GM12801 (cell line): ENCODE measurements around the gene FZD10.

Experiments
- TF ChIP-seq, protein P1 (sequence below): IDR thresholded peaks from one replicate; pipeline ENCODE4 v1.5.1; 2011; ENCODE audit warnings: control low read depth; ENCODE audit not compliant: insufficient read length; ENCODE audit errors: extremely low read depth

Gene FZD10

DNA sequence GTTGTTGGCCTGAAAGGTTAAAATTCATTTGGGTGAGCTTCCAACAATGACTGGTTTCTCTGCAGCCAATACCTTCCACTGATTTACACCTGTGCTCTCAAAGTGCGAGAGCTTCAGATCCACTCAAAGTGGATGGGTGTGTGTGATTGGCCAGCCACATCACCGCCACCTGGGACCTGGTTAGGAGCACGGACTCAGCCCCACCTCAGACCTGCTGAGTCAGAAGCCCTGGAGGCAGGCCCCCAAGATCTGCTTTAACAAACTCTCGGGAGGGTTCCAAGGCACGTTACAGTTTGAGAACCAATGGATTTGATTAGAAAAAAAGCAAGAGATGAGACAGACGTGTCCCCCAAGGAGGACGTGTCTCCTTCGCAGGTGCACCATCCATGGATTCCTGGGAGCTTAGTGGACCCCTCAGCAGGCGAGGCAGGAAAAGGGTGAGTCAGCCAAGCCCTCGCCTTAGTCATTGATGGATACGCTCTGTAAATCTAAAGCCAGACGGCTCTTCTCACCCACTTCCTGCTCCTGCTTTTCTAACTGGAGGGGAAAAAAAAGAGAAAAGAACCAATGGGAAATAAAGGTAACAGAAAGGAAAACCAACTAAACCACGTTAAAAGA, 24.5 kb downstream of the FZD10 start:
- TF ChIP-seq, protein P1, sequence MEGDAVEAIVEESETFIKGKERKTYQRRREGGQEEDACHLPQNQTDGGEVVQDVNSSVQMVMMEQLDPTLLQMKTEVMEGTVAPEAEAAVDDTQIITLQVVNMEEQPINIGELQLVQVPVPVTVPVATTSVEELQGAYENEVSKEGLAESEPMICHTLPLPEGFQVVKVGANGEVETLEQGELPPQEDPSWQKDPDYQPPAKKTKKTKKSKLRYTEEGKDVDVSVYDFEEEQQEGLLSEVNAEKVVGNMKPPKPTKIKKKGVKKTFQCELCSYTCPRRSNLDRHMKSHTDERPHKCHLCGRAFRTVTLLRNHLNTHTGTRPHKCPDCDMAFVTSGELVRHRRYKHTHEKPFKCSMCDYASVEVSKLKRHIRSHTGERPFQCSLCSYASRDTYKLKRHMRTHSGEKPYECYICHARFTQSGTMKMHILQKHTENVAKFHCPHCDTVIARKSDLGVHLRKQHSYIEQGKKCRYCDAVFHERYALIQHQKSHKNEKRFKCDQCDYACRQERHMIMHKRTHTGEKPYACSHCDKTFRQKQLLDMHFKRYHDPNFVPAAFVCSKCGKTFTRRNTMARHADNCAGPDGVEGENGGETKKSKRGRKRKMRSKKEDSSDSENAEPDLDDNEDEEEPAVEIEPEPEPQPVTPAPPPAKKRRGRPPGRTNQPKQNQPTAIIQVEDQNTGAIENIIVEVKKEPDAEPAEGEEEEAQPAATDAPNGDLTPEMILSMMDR, result no peak

DNA sequence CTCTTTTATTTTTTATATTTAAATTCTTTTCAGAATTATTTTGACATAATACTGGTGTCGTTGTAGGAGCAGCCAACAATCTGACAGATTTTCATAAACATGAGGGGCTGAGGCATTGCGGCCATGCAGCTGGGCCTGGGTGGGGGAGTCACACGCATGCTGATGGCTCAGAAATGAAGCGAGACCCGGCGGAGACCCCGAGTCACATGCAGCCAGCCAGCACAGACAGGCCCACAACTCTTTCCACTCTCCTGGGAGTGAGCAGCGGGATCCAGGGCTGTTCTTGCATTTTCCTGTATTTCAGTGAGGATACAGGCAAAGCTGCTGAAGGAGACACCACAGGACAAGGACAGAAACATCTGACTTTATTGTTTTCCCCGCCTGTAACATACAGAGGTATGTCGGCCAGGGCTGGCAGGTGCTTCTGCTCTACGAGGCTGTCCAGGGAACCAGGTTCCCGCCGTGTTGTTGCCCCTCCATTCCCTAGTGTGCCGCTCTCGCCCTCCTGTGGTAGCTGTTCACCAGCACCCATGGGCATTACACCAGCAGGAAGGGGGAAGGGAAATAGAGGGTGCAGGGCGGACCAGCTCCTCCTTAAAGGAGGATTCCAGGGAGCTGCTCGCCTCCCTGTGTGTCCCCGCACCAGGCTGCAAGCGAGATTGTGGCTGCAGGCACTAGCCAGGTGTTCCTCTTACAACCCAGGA, 30.5 kb downstream of the FZD10 start:
- TF ChIP-seq, protein P1, result no peak

DNA sequence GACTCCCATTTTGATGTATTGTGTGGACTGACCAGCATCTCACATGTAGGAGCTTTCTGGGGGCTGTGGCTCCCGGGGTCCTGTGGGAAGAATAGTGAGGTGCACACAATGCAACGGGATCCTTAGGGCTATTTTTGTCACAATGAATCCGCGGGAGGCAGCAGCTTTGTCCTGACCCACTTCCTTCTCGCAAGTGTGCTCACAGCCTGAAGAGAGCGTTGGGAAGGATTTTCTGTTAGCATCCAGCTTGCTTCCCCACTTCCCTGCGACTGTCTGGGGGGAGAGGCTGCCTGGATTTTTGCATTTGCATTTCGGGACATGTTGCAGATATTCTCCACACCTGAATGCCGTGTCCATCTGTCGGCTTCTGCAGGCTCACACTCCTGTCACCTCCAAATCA, 31.9 kb downstream of the FZD10 start:
- TF ChIP-seq, protein P1, result no peak

DNA sequence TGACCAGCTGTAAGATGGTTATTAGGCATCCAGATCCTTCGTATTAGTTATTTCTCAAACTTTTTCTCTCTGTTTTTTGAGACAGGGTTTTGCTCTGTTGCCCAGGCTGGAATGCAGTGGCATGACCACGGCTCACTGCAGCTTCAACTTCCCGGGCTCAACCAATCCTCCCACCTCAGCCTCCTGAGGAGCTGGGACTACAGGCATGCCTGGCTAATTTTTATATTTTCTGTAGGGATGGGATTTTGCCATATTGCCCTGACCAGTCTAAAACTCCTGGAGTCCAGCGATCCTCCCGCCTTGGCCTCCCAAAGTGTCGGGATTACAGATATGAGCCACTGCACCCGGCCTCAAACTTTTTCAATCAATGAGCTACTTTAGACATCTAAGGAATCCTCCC, 33.1 kb downstream of the FZD10 start:
- TF ChIP-seq, protein P1, result no peak

DNA sequence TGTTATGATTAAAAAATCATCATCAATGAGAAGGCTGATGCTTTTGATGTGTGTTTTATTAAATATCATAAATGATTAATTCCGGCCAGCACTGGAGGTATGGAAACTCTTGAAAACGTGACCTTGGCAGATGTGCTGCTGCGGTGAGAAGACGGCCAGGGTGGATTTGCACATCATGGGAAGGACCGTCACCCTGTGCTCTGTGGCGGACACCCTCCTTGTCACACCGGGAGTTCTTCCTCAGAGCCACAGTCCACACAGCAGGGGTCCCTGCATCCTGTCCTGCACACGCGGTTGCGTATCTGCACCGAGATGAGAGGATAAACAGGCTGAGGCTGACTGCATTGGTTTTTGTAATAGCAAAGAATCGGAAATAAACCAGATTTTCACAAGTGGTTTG, 33.5 kb downstream of the FZD10 start:
- TF ChIP-seq, protein P1, result no peak

DNA sequence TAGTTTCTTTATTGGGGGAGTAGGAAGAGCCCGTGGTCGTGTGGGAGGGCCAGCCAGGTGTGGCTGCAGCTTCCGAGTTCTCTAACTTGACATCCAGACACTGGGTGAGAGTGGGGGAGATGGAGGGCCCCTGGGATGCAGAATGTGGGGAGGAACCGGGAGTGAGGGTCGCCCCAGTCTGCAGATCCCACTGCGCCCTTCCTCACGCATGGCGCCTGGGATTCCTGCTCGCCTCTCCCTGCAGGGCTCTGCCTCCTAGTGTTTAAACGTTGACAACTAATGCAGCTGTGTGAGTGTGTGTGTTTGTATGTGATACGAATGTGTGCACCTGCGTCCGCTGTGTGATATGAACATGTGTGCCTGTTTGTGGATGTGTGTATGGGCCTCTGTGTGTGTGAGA, 34.6 kb downstream of the FZD10 start:
- TF ChIP-seq, protein P1, result no peak

DNA sequence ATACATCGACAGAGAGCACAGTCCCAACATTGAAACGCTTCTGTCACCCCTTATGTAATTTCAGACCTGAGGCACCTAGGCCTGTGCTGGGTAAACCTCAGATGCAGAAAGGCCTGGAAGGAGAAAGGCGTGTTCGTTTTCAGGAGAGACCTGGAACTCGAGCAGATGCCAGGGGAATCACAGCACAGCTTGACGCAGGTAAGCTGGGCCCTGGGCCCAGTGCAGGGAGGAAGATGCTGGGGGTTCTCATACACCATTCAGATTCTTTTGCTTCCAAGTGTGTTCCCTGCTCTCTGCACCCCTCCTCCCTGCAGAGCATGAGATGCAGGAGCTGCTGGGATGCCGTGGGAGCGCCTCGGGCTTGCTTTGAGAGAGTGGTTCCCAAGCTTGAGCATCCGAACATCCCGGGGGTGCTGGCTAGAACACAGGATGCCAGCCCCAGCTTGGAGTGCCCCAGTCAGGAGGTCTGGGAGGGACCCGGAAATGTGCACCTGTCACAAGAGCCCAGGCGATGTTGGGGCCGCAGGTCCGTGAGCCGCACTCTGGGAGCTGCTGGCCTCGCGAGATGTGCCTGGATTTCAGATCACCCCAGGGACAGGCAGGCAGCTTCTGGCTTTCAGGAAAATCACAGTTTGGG, 35.9 kb downstream of the FZD10 start:
- TF ChIP-seq, protein P1, result no peak
